Psoas muscle (tissue), 8 donors: Measurements from ENCODE around the gene CRKL. TPM values are rescaled to one million over a fixed set of nuclear protein-coding genes. Genes with fewer than 3 reads are reported as not detected.

Source experiments
- ATAC-seq, 4 donors: fragments of 200-7000 bp; cut with Tn5 transposase; one replicate each; pipeline ENCODE4 v1.9.1; 2020; ENCODE audit warnings: moderate library complexity in 3 of 4, mild to moderate bottlenecking in 2 of 4
- DNase-seq, 2 donors: peaks; one replicate each; pipeline ENCODE4 v3.0.0-alpha.2; 2020
- H3K27ac ChIP-seq: fragments of 200-600 bp; one replicate; pipeline ENCODE4 v1.8.0; 2022
- H3K27me3 ChIP-seq, 3 donors: fragments of 200-600 bp in 1 of 3; one replicate each; pipeline versions ENCODE4 v1.6.1 to v1.8.0; 2013 to 2022; ENCODE audit warnings: low read length in 2 of 3, mild to moderate bottlenecking in 2 of 3, moderate library complexity in 1 of 3; ENCODE audit not compliant: insufficient read depth in 3 of 3
- H3K36me3 ChIP-seq, 2 donors: fragments of 200-600 bp in 1 of 2; one replicate each; pipeline versions ENCODE4 v1.6.1 to v1.8.0; 2013 to 2022; ENCODE audit warnings: low read depth in 1 of 2, mild to moderate bottlenecking in 1 of 2, moderate library complexity in 1 of 2; ENCODE audit not compliant: insufficient read depth in 1 of 2
- H3K4me1 ChIP-seq: fragments of 200-600 bp; one replicate; pipeline ENCODE4 v1.8.0; 2022
- H3K4me3 ChIP-seq: fragments of 200-600 bp; one replicate; pipeline ENCODE4 v1.8.0; 2022; ENCODE audit warnings: mild to moderate bottlenecking
- H3K9me3 ChIP-seq: fragments of 200-600 bp; one replicate; pipeline ENCODE4 v1.8.0; 2022
- CTCF ChIP-seq: fragments of 200-600 bp; IDR thresholded peaks from one replicate; pipeline ENCODE4 v1.8.0; 2022; ENCODE audit warnings: antibody characterized with exemption
- WGBS, 3 donors: extraction: QIAGEN DNeasy Blood & Tissue Kit; methylation state at CpG; one replicate each; pipeline versions ENCODE4 v1.1.6 to v1.1.7; 2013; 5-methylcytosine and 5-hydroxymethylcytosine counted together
- intact Hi-C, 2 donors: fragments of 100-400 bp; cut with DNase I; formaldehyde crosslinking; loops; one replicate each; pipeline versions ENCODE4 v1.11.0 to v1.14.2; 2022
- polyA plus RNA-seq, 3 donors: library from polyadenylated mRNA; stranded (reverse); fragments of 200-250 nt; gene quantifications; one replicate each; pipeline ENCODE4 v1.2.3, GENCODE V29; 2013
- total RNA-seq, 4 donors: library from RNA; stranded (reverse); fragmentation: NEBNext Ultra II Directional in 2 of 4; extraction: Animal tissue kit (Norgen Biotek cat#: 25700) in 2 of 4; gene quantifications; one replicate each; pipeline versions ENCODE4 v1.2.1 to v1.2.4, GENCODE V29; 2021 to 2023
- donor health status: healthy with polysubstance abuse.
- donor health status: DM: no; HTN: no; CAD: no; lungs with moderate emphysema.
- donor health status: Bipolar disorder and iron deficiency.
- donor health status: healthy.
- donor health status: DM: yes; HTN: yes; CAD: no.
- donor health status: DM: no; HTN: no; CAD: no.
- donor health status: DM: no; HTN: no; CAD: no.
- donor health status: DM: yes; HTN: yes; CAD: no.

CRKL gene
- total and polyA plus RNA-seq, 7 donors = 29.7 to 94.7 (median 68.9) TPM

- H3K9me3 ChIP-seq = no peaks in the 10 kb centered on the region
- H3K27me3 ChIP-seq = peaks cover 0 to 14% (median 5%) of the 10 kb centered on the region in 3 donors
- H3K4me3 ChIP-seq = no peak overlapping the region
- H3K36me3 ChIP-seq = no peaks in the 10 kb centered on the region
- WGBS, 3 donors = 96 to 99% (median 96%) methylated on average over 5 to 6 of the region's 6 CpGs
- H3K4me1 ChIP-seq = peaks cover 6% of the 10 kb centered on the region
- DNase-seq (peak in 1 of 2 donors; percentile 8), ATAC-seq (no peak)
- no peak overlapping the region for H3K27ac ChIP-seq
- intact Hi-C loops = no loop called here
- no peak for TF ChIP-seq CTCF
Observed at GRCh38 chr22:20962491-20962945, 45.3 kb downstream of the CRKL start.

DNA sequence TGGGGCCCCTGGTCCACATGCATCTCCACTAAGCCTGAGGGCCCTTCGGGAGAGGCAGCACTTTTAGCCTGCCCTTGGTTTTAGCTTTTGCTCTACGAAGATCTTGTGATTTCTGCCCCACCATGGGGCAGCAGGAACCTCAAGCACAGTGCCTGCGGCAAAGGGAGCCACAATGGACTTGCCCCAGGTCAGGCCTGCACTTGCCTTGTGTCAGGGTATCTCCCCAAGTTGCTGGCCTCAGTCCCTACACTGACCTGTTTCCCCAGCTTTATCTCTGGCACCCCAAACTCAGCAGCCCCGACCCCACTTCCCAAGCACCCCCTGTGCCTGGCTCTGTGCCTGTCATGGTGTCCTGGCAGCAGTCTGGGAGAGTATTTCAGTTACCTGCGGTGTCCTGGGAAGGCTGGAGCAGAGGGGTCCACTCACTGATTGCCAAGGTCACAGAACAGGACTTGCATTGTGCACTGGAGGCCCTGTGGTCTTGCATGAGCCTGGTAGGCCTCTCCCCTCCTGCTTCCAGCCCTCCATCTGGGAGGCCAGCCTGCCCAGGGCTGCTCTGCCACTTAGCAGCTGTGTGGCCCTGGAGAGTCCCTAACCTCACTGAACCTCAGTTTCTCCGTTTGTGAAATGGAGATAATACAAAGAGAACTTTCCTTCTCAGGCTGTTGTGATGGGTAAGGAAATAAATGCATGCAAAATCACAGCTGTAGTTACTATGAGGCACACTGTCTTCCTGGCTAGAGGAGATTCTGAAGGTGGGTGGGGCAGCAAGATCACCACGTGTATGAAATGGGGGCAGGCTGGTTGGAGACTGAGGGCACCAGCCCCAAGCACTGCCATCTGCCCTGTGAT is 46.2 kb downstream of the CRKL start:
- Histone ChIP-seq H3K27me3 (peaks cover 0 to 14% (median 5%) of the 10 kb centered on the region in 3 donors), H3K36me3 (no peaks in the 10 kb centered on the region), H3K4me1 (peaks cover under 1% of the 10 kb centered on the region), H3K9me3 (no peaks in the 10 kb centered on the region), H3K4me3 (no peak overlapping the region), H3K27ac (no peak overlapping the region)
- peak in 1 of 2 donors; percentile 23 for DNase-seq
- 73 to 84% (median 80%) methylated on average over 7 of the region's 7 CpGs for WGBS, 3 donors
- TF ChIP-seq CTCF = no peak
- no peak for ATAC-seq
- intact Hi-C loops = no loop called here

GRCh38 chr22:20964090-20964798 is 47.0 kb downstream of the CRKL start:
- 59 to 64% (median 60%) methylated on average over 6 of the region's 6 CpGs for WGBS, 3 donors
- intact Hi-C loops = no loop called here
- H3K4me1 ChIP-seq = no peaks in the 10 kb centered on the region
- H3K27me3 ChIP-seq = peaks cover 0 to 14% (median 7%) of the 10 kb centered on the region in 3 donors
- no peak overlapping the region for H3K27ac ChIP-seq
- DNase-seq = peak in 1 of 2 donors; percentile 44
- ATAC-seq = no peak
- H3K4me3 ChIP-seq = peak overlapping the region; percentile 56
- H3K9me3 ChIP-seq = no peaks in the 10 kb centered on the region
- H3K36me3 ChIP-seq = no peaks in the 10 kb centered on the region
- no peak for TF ChIP-seq CTCF

- peaks cover 0 to 14% (median 7%) of the 10 kb centered on the region in 3 donors for H3K27me3 ChIP-seq
- H3K4me1 ChIP-seq = no peaks in the 10 kb centered on the region
- H3K27ac ChIP-seq = no peak overlapping the region
- H3K4me3 ChIP-seq = peak overlapping the region; percentile 56
- H3K36me3 ChIP-seq = no peaks in the 10 kb centered on the region
- intact Hi-C loops = no loop called here
- no peak for TF ChIP-seq CTCF
- no peaks in the 10 kb centered on the region for H3K9me3 ChIP-seq
- DNase-seq (peak in 1 of 2 donors; percentile 19), ATAC-seq (no peak)
- WGBS, 3 donors = 2 to 6% (median 3%) methylated on average over 14 to 28 of the region's 28 CpGs
Observed at GRCh38 chr22:20964799-20965103, 47.5 kb downstream of the CRKL start.
